ENCODE data around the gene NRXN2. TPM values are rescaled to one million over a fixed set of nuclear protein-coding genes. Genes with fewer than 3 reads are reported as not detected.

The NRXN2 gene
- total RNA-seq, 1 donor from 2014 or later, result 0.14 TPM

DNA sequence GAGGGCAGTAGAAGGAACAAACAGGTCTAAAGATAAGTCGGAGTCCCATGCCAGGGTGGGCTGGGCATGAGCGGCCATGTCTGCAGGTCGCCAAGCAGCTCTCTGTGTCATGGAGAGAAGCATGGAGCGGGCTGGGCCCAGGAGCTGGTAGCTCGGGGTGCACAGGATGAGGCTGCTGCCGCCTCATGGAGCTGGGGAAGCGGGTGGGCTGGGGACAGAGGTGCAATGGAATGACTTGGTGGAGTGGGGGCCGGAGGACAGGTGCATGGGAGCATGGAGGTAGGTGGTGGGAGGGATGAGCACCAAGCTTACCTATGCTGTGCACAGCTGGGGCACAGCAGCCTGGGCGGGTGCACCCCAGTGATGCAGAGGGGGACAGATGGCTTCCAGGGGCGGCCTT, 3.6 kb downstream of the NRXN2 start:
- no peak for TF ChIP-seq EZH2 (IDR thresholded peaks at IDR 0.05; ENCODE audit: insufficient read depth, low read length)
- no peak for TF ChIP-seq CTCF (IDR thresholded peaks at IDR 0.05; ENCODE audit: insufficient read depth, low read depth, low read length)
- Mint-ChIP-seq H3K36me3 (ENCODE audit: low read depth, unreplicated experiment) (no peaks in the 10 kb centered on the region), H3K4me3 (ENCODE audit: unreplicated experiment) (no peak overlapping the region), H3K27me3 (ENCODE audit: low read depth, unreplicated experiment) (peaks cover 80% of the 10 kb centered on the region), H3K9me3 (ENCODE audit: unreplicated experiment) (no peaks in the 10 kb centered on the region), H3K27ac (ENCODE audit: unreplicated experiment) (no peak overlapping the region), H3K4me1 (ENCODE audit: low read depth, unreplicated experiment) (no peaks in the 10 kb centered on the region)
- Histone ChIP-seq H3K9me3 (ENCODE audit: insufficient read depth, low read depth, low read length) (no peaks in the 10 kb centered on the region), H3K27me3 (ENCODE audit: insufficient read depth, low read length) (peaks cover 45% of the 10 kb centered on the region), H3K4me3 (ENCODE audit: insufficient read depth, low read depth, low read length) (no peak overlapping the region), H3K79me2 (ENCODE audit: insufficient read depth, low read length) (no peaks in the 10 kb centered on the region), H3K4me2 (ENCODE audit: low read length) (no peak overlapping the region), H3K4me1 (ENCODE audit: insufficient read depth, low read length) (peaks cover 3% of the 10 kb centered on the region), H3K9ac (ENCODE audit: low read length) (no peak overlapping the region), H2AFZ (ENCODE audit: low read depth, low read length) (no peak overlapping the region), H3K36me3 (ENCODE audit: insufficient read depth, low read length) (no peaks in the 10 kb centered on the region), H3K27ac (ENCODE audit: low read depth, low read length) (no peak overlapping the region), H4K20me1 (ENCODE audit: insufficient read depth, low read length) (no peaks in the 10 kb centered on the region)
- FAIRE-seq, result no peak
- no peak for DNase-seq (ENCODE audit: low read depth)

- Histone ChIP-seq H3K27ac (ENCODE audit: low read depth, low read length) (no peak overlapping the region), H3K4me1 (ENCODE audit: insufficient read depth, low read length) (peaks cover 3% of the 10 kb centered on the region), H3K9ac (ENCODE audit: low read length) (no peak overlapping the region), H3K36me3 (ENCODE audit: insufficient read depth, low read length) (no peaks in the 10 kb centered on the region), H4K20me1 (ENCODE audit: insufficient read depth, low read length) (no peaks in the 10 kb centered on the region), H3K27me3 (ENCODE audit: insufficient read depth, low read length) (peaks cover 47% of the 10 kb centered on the region), H3K4me3 (ENCODE audit: insufficient read depth, low read depth, low read length) (no peak overlapping the region), H2AFZ (ENCODE audit: low read depth, low read length) (no peak overlapping the region), H3K79me2 (ENCODE audit: insufficient read depth, low read length) (no peaks in the 10 kb centered on the region), H3K9me3 (ENCODE audit: insufficient read depth, low read depth, low read length) (no peaks in the 10 kb centered on the region), H3K4me2 (ENCODE audit: low read length) (no peak overlapping the region)
- Mint-ChIP-seq H3K4me3 (ENCODE audit: unreplicated experiment) (no peak overlapping the region), H3K27ac (ENCODE audit: unreplicated experiment) (no peak overlapping the region), H3K9me3 (ENCODE audit: unreplicated experiment) (no peaks in the 10 kb centered on the region), H3K36me3 (ENCODE audit: low read depth, unreplicated experiment) (no peaks in the 10 kb centered on the region), H3K4me1 (ENCODE audit: low read depth, unreplicated experiment) (no peaks in the 10 kb centered on the region), H3K27me3 (ENCODE audit: low read depth, unreplicated experiment) (peaks cover 84% of the 10 kb centered on the region)
- DNase-seq (ENCODE audit: low read depth) (no peak), FAIRE-seq (no peak)
- TF ChIP-seq EZH2 (IDR thresholded peaks at IDR 0.05; ENCODE audit: insufficient read depth, low read length) (no peak), CTCF (IDR thresholded peaks at IDR 0.05; ENCODE audit: insufficient read depth, low read depth, low read length) (no peak)
Observed at GRCh38 chr11:64718780-64719124, 4.2 kb downstream of the NRXN2 start.

DNA sequence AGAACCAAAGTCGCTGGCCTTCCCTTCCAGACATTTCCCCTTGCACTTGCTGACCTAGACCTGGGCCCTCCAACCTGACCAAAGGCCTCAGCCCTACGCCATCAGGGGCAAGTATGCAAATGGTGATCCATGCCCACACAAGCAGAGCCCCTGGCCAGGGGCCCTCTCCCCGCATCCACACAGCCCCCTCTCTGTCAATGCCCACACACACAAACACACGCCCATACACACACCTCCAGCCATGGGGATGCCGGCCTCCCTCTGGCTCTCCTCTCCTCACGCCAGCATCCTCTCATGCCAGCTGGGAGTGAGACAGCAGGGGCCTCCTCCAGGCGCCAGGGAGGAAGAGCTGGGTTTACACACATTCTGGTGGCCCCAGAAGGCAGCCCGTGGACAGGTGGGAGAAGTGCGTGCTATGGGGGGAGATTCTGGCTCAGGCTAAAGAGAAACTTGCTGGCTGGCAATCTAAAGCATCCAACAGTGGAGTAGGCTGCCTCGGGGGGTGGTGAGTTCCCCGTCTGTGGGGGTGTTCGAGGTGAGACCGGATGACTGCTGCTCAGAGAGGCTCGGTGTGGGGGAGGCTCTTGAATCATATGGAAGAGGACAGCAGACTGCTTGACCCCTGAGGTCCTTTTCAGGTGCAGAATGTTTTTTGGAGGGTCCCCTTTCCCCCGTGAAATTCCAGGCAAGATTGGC, 4.8 kb downstream of the NRXN2 start:
- Histone ChIP-seq H3K4me2 (ENCODE audit: low read length) (no peak overlapping the region), H4K20me1 (ENCODE audit: insufficient read depth, low read length) (no peaks in the 10 kb centered on the region), H3K27me3 (ENCODE audit: insufficient read depth, low read length) (peaks cover 48% of the 10 kb centered on the region), H3K9ac (ENCODE audit: low read length) (no peak overlapping the region), H2AFZ (ENCODE audit: low read depth, low read length) (no peak overlapping the region), H3K79me2 (ENCODE audit: insufficient read depth, low read length) (no peaks in the 10 kb centered on the region), H3K36me3 (ENCODE audit: insufficient read depth, low read length) (no peaks in the 10 kb centered on the region), H3K9me3 (ENCODE audit: insufficient read depth, low read depth, low read length) (no peaks in the 10 kb centered on the region), H3K27ac (ENCODE audit: low read depth, low read length) (no peak overlapping the region), H3K4me1 (ENCODE audit: insufficient read depth, low read length) (no peaks in the 10 kb centered on the region), H3K4me3 (ENCODE audit: insufficient read depth, low read depth, low read length) (no peak overlapping the region)
- Mint-ChIP-seq H3K27me3 (ENCODE audit: low read depth, unreplicated experiment) (peaks cover 84% of the 10 kb centered on the region), H3K36me3 (ENCODE audit: low read depth, unreplicated experiment) (no peaks in the 10 kb centered on the region), H3K9me3 (ENCODE audit: unreplicated experiment) (no peaks in the 10 kb centered on the region), H3K4me1 (ENCODE audit: low read depth, unreplicated experiment) (no peaks in the 10 kb centered on the region), H3K4me3 (ENCODE audit: unreplicated experiment) (no peak overlapping the region), H3K27ac (ENCODE audit: unreplicated experiment) (no peak overlapping the region)
- TF ChIP-seq CTCF (IDR thresholded peaks at IDR 0.05; ENCODE audit: insufficient read depth, low read depth, low read length) (no peak), EZH2 (IDR thresholded peaks at IDR 0.05; ENCODE audit: insufficient read depth, low read length) (no peak)
- FAIRE-seq (no peak), DNase-seq (ENCODE audit: low read depth) (no peak)

Data from astrocyte (in vitro differentiated cells and primary cell).